HG02798 (cell line): Measurements from ENCODE around the gene MAP4K1.
"Not testable (repeated sequence)": the region's sequence is repeated elsewhere in the genome, so short reads cannot be mapped to it uniquely, and the experiment has no call there.

Source experiments
- ATAC-seq: cut with Tn5 transposase; IDR thresholded peaks from one replicate; pipeline ENCODE4 v1.9.1; 2021; ENCODE audit warnings: mild to moderate bottlenecking; ENCODE audit not compliant: unreplicated experiment, poor library complexity

The MAP4K1 gene

DNA sequence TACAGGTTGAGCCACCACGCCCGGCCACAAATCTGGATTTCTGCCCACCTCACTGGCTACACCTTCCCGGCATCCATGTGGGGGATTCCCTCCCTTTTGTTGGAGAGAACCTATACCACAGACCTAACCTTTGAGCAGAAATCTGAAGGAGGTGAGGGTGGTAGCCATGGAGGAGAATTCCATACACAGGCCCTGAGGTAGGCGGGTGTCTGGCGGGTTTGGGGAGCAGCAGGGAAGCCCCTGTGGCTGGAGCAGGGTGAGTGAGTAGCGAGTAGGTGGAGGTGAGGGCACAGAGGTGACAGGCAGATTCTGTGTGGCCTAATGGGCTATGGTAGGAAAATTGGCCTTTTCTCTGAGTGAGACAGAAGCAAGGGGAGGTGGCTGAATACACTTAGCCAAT is 11.8 kb upstream of the MAP4K1 start:
- ATAC-seq, result no peak

- no peak for ATAC-seq
Observed at GRCh38 chr19:38626401-38626800, 8.6 kb upstream of the MAP4K1 start.

DNA sequence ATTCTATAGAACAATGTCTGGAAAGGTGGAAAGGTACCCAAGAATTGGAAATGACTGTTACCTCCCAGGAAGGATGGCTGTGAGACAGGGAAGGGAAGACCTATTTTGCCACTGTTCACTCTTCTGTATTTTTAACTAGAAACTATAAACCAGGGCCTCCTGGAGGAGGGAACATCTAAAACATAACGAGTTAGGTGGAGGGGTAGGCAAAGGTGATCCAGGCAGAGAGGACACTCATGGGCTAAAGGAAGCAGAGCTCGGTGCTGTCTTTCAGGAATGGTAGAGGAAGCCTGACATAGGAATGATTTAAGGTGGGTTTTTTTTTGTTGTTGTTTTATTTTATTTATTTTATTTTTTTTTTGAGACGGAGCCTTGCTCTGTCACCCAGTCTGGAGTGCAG is 7.1 kb upstream of the MAP4K1 start:
- no peak for ATAC-seq

- no peak for ATAC-seq
Observed at GRCh38 chr19:38619361-38620174, 1.8 kb upstream of the MAP4K1 start.

- ATAC-seq, result peak; percentile 85
Observed at GRCh38 chr19:38618590-38619360, 1.0 kb upstream of the MAP4K1 start, which contains the start of gene EIF3K. TSS of gene EIF3K (plus strand) at chr19:38619188. CDS start at chr19:38619269, 81 bp downstream.

GRCh38 chr19:38617283-38617763 is 430 bp downstream of the MAP4K1 start:
- ATAC-seq, result no peak

DNA sequence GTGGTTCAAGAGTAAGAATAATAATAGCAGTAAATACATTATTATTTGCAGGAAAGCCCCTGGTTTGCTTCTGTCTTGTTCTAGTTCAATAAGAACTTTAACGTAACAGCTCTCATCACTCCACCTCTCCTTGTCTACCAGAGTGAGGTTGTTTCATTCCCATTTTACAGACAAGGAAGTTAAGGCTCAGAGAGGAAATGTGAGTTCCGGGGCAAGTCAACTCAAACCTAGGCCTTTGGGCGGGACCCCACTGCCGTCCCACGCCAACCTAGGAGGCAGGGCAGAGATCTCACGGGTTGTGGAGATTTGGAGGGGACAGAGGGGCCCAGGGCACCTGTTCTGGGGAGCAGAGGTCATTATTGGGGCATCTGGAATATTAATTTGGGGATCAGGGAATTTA is 1.5 kb downstream of the MAP4K1 start:
- ATAC-seq, result no peak

GRCh38 chr19:38615007-38615581 is 2.7 kb downstream of the MAP4K1 start:
- no peak for ATAC-seq

- no peak for ATAC-seq
Observed at GRCh38 chr19:38614289-38614688, 3.5 kb downstream of the MAP4K1 start.

- no peak for ATAC-seq
Observed at GRCh38 chr19:38606131-38606530, 11.6 kb downstream of the MAP4K1 start.

- not testable (repeated sequence) for ATAC-seq
Observed at GRCh38 chr19:38602856-38603255, 14.9 kb downstream of the MAP4K1 start.

GRCh38 chr19:38599722-38600121 is 18.0 kb downstream of the MAP4K1 start:
- no peak for ATAC-seq

- ATAC-seq, result no peak
Observed at GRCh38 chr19:38597075-38597474, 20.7 kb downstream of the MAP4K1 start.

DNA sequence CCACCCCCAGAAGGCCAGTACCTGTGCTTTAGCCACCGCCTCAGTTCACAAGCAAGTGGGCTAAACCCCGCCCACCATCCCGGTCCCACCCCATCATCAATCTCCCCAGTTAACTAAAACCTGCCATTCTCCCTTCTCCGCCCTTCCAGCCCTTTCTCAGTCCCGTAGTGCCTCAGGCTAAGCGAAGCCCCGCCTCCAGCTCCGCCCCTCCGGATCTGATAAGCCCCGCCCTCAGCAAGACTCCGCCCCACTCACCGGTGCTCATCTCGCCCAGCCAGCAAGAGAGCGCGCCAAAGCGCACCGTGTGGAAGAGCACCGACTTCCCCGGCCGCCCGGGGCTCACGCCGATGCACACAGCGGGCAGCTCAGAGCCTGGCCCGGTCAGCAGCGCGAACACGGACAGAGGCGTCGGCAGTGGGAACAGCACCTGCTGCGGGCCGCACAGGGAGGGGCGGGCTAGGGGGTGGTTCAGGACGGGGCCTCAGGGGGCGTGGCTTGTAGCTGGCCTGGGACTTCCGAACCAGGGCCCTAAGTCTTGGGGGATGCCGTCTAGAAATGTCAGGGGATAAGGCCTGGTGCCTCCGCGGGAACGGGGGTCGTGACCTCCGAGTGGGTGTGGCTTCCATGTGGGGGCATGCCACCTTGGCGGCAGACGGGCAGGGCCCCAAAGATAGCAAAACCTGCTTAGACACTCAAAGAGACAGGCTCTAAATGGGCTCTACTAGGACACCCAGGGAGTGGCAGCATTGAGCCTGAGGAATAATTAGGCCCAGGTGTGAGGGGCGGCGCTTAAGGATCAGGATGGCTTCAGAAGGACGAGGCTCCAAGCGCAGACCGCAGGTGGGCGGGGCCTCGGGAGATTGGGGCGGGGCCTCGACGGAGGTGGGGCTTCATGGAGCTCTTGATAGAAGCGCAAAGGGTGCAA is 21.4 kb downstream of the MAP4K1 start:
- ATAC-seq, result no peak

GRCh38 chr19:38592940-38593339 is 24.8 kb downstream of the MAP4K1 start:
- no peak for ATAC-seq

GRCh38 chr19:38588041-38588440 is 29.7 kb downstream of the MAP4K1 start:
- ATAC-seq, result no peak

- no peak for ATAC-seq
Observed at GRCh38 chr19:38587562-38587961, 30.2 kb downstream of the MAP4K1 start.

GRCh38 chr19:38583985-38584305 is 33.8 kb downstream of the MAP4K1 start:
- ATAC-seq, result no peak

DNA sequence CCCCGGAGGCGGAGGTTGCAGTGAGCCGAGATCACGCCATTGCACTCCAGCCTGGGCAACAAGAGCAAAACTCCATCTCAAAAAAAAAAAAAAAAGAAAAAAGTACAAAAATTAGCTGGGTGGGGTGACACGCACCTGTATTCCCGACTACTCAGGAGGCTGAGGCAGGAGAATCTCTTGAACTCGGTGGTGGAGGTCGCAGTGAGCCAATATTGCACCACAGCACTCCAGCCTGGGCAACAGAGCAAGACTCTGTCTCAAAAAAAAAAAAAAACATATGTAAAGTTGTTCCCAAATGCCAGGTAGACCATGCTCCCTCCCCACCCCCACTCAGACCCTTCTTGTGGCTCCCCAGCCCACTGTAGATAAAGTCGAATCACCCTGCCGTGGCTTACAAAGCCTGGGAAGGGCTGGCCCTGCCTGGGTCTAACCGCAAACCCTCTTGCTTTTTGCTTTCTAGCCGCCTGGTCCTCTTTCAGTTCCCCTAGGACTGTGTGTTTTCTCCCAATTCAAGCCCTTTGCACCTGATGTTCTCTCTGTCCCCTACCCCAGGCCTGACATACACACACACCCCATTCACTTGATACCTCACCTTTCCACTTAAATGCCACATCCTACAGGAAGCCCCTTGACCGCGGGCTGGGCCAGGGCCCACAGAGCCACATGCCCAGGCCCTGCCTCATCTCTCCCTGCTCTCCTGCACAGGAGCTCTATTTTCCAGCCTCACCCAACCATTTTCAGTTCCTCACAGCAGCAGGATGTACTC is 34.4 kb downstream of the MAP4K1 start:
- peak; percentile 84 for ATAC-seq
